Fibroblast of villous mesenchyme (primary cell): ENCODE data around the gene NRAS. TPM values are rescaled to one million over a fixed set of nuclear protein-coding genes. Genes with fewer than 3 reads are reported as not detected.
A peak's percentile ranks its signal among the peaks of the same experiment; 100 is the strongest.
"Not testable (repeated sequence)": the region's sequence is repeated elsewhere in the genome, so short reads cannot be mapped to it uniquely, and the experiment has no call there.

Experiments used
- DNase-seq: peaks from one replicate; pipeline ENCODE4 v3.0.0-alpha.2; 2010; ENCODE audit warnings: low read depth
- H3K4me3 ChIP-seq: 2 replicates; pipeline ENCODE4 v1.5.1; 2011; ENCODE audit warnings: low read depth, mild to moderate bottlenecking, low read length
- CTCF ChIP-seq: IDR thresholded peaks from 2 replicates; pipeline ENCODE4 v1.5.1; 2012; ENCODE audit warnings: low read depth, mild to moderate bottlenecking, low read length; ENCODE audit not compliant: insufficient read depth
- total RNA-seq: library from RNA; depleted of rRNA; stranded (reverse); fragments of >200 nt; gene quantifications from 2 replicates; pipeline ENCODE4 v1.2.3, GENCODE V29; 2012

Gene NRAS
- total RNA-seq, 1 donor: 86.8 TPM

DNA sequence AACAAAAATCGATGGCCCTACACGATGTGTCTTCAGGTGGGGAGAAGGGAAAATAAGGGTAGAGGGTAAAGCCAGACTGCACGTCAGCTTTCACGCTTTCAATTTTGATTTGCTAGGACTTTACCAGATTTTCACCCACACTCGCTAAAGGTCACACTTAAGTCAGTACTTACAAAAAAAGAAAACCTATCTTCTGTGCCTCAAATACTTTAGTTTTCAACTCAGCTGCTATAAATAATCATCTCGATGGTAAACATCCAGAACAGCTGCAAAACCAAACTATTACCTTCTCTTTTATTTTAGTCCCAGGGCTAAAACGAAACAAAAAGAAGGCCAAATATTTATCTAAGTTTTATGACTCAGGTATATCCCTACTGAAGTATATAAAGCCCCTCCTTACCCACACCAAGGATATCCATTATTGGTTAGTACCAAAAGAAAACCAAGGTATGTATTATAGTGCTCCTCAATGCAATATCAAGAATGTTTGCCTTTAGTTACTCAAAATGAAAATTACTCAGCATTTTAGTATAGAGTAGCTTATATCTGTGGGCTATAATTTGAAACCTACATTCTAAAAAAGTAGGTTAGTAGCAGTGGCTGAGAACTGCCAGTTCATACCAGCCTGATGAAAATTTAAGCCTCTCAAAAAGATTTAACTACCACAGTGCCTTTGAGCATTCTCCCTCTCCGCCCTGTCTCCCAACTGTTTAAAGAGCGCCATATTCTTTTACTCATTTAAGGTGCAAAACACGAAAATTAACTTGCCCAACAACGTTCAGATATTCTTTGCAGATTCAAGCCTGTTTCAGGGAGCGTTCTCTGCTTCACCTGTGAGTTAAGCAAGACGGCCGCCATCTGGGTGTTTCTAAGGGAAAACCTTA is 39.7 kb upstream of the NRAS start:
- peak; percentile 41 for DNase-seq
- peak overlapping the region; percentile 81 for H3K4me3 ChIP-seq
- TF ChIP-seq CTCF: no peak

GRCh38 chr1:114755006-114755931 is 38.7 kb upstream of the NRAS start:
- TF ChIP-seq CTCF: no peak
- peak overlapping the region; percentile 81 for H3K4me3 ChIP-seq
- peak; percentile 32 for DNase-seq

- DNase-seq, H3K4me3 ChIP-seq: not testable (repeated sequence)
Observed at GRCh38 chr1:114753702-114754101, 37.1 kb upstream of the NRAS start.

DNA sequence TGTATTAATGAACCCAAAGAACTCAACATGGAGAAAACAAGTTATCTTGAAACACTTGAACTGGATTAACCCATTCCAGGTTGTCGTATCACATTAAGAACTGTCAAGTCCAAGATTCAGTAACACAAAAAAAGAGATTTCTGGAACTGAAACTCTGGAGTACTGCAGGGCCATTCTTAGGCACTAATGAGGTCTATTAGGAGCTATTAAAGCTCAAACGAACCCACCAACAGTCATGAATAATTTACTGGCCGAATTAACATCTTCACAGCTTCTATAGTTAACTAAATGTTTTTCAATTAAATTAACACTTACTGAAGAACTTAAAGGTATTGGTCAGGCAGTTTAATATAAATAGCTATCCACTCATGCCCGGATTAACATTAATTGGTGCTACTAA is 36.6 kb upstream of the NRAS start:
- no peak overlapping the region for H3K4me3 ChIP-seq
- DNase-seq: no peak
- TF ChIP-seq CTCF: no peak

GRCh38 chr1:114750780-114751179 is 34.2 kb upstream of the NRAS start:
- H3K4me3 ChIP-seq: no peak overlapping the region
- no peak for DNase-seq
- TF ChIP-seq CTCF: no peak

- no peak for TF ChIP-seq CTCF
- no peak overlapping the region for H3K4me3 ChIP-seq
- DNase-seq: no peak
Observed at GRCh38 chr1:114749835-114750234, 33.3 kb upstream of the NRAS start.
